Measurements from ENCODE around the gene SLC25A25. TPM values are rescaled to one million over a fixed set of nuclear protein-coding genes. Genes with fewer than 3 reads are reported as not detected.
A peak's percentile ranks its signal among the peaks of the same experiment; 100 is the strongest.

Gene SLC25A25
- total RNA-seq, 3 donors from 2014 or later, result 27.2 to 43.9 (median 33.1) TPM

DNA sequence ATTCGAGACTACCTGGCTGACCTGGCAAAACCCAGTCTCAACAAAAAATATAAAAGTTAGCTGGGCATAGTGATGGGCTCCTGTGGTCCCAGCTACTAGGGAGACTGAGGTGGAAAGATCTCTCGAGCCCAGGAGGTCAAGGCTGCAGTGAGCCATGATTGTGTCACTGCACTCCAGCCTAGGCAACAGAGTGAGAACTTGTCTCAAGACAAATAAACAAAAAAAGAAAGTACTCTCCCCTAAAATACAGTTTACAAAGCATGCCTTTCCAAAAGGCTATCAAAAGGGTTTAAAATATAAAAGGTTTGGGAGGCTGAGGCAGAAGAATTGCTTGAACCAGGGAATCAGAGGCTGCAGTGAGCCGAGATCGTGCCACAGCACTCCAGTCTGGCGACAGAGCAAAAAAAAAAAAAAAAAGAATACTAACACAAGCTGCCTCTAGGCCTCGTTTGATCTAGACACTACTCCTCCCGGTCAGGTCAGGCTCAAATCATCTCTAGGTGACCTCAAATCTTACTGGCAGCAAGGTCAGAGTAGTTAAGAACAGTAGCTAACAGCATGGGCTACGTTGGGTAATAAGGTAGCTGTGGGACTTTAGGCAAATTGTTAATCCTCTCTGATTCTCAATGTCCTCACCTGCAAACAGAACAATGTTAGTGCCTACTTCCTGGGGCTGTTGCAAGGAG is 10.2 kb upstream of the SLC25A25 start:
- H3K27ac ChIP-seq, result peak overlapping the region; percentile 79 to 89
- peaks cover 0 to 7% of the 10 kb centered on the region in 2 donors for H3K4me1 ChIP-seq

GRCh38 chr9:128059365-128059983 is 8.6 kb upstream of the SLC25A25 start:
- Histone ChIP-seq H3K36me3 (no peaks in the 10 kb centered on the region), H3K27me3 (no peaks in the 10 kb centered on the region), H3K4me1 (peaks cover 0 to 7% of the 10 kb centered on the region in 2 donors), H3K27ac (no peak overlapping the region), H3K4me3 (no peak overlapping the region), H3K9me3 (no peaks in the 10 kb centered on the region)
- no peak for DNase-seq (ENCODE audit: low spot score in 2 of 2)
- TF ChIP-seq POLR2AphosphoS5 (IDR thresholded peaks at IDR 0.05) (no peak), POLR2A (IDR thresholded peaks at IDR 0.05) (no peak)
- TF ChIP-seq, protein P1, sequence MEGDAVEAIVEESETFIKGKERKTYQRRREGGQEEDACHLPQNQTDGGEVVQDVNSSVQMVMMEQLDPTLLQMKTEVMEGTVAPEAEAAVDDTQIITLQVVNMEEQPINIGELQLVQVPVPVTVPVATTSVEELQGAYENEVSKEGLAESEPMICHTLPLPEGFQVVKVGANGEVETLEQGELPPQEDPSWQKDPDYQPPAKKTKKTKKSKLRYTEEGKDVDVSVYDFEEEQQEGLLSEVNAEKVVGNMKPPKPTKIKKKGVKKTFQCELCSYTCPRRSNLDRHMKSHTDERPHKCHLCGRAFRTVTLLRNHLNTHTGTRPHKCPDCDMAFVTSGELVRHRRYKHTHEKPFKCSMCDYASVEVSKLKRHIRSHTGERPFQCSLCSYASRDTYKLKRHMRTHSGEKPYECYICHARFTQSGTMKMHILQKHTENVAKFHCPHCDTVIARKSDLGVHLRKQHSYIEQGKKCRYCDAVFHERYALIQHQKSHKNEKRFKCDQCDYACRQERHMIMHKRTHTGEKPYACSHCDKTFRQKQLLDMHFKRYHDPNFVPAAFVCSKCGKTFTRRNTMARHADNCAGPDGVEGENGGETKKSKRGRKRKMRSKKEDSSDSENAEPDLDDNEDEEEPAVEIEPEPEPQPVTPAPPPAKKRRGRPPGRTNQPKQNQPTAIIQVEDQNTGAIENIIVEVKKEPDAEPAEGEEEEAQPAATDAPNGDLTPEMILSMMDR (IDR thresholded peaks at IDR 0.05), result no peak
- intact Hi-C loops (cut with DNase I; ENCODE audit: low total_unique reads), result no loop called here

More for the DNA sequence above, 10.2 kb upstream of the SLC25A25 start:
- Histone ChIP-seq H3K9me3 (no peaks in the 10 kb centered on the region), H3K4me3 (no peak overlapping the region), H3K27me3 (no peaks in the 10 kb centered on the region), H3K36me3 (no peaks in the 10 kb centered on the region)
- intact Hi-C loops (cut with DNase I; ENCODE audit: low total_unique reads), result no loop called here
- DNase-seq (ENCODE audit: low spot score in 2 of 2), result no peak
- TF ChIP-seq, protein P1 (IDR thresholded peaks at IDR 0.05), result no peak
- no peak for TF ChIP-seq POLR2AphosphoS5 (IDR thresholded peaks at IDR 0.05)
- TF ChIP-seq POLR2A (IDR thresholded peaks at IDR 0.05), result no peak

- DNase-seq (ENCODE audit: low spot score in 2 of 2), result no peak
- H3K4me3 ChIP-seq, result no peak overlapping the region
- H3K36me3 ChIP-seq, result no peaks in the 10 kb centered on the region
- TF ChIP-seq POLR2AphosphoS5 (IDR thresholded peaks at IDR 0.05) (no peak), POLR2A (IDR thresholded peaks at IDR 0.05) (no peak)
- TF ChIP-seq, protein P1 (IDR thresholded peaks at IDR 0.05), result no peak
- no peaks in the 10 kb centered on the region for H3K27me3 ChIP-seq
- no peaks in the 10 kb centered on the region for H3K9me3 ChIP-seq
- H3K27ac ChIP-seq, result peak overlapping the region; percentile 58 to 66
- intact Hi-C loops (cut with DNase I; ENCODE audit: low total_unique reads), result no loop called here
- peaks cover 5 to 9% of the 10 kb centered on the region in 2 donors for H3K4me1 ChIP-seq
Observed at GRCh38 chr9:128061275-128061960, 6.6 kb upstream of the SLC25A25 start.

- H3K9me3 ChIP-seq, result no peaks in the 10 kb centered on the region
- no peaks in the 10 kb centered on the region for H3K36me3 ChIP-seq
- H3K27ac ChIP-seq, result peak overlapping the region in 1 of 2 donors; percentile 8
- no peak for TF ChIP-seq POLR2A (IDR thresholded peaks at IDR 0.05)
- TF ChIP-seq POLR2AphosphoS5 (IDR thresholded peaks at IDR 0.05), result no peak
- TF ChIP-seq, protein P1 (IDR thresholded peaks at IDR 0.05), result no peak
- DNase-seq (ENCODE audit: low spot score in 2 of 2), result no peak
- H3K27me3 ChIP-seq, result no peaks in the 10 kb centered on the region
- intact Hi-C loops (cut with DNase I; ENCODE audit: low total_unique reads), result no loop called here
- H3K4me1 ChIP-seq, result peaks cover 9 to 12% of the 10 kb centered on the region in 2 donors
- H3K4me3 ChIP-seq, result no peak overlapping the region
Observed at GRCh38 chr9:128062279-128062678, 5.8 kb upstream of the SLC25A25 start.
